A549 (cell line): ENCODE measurements around the gene ATXN7. TPM values are rescaled to one million over a fixed set of nuclear protein-coding genes. Genes with fewer than 3 reads are reported as not detected.
A peak's percentile ranks its signal among the peaks of the same experiment; 100 is the strongest.

ENCODE experiments used
- ATAC-seq, 2 experiments: fragments of 200-7000 bp in 1 of 2; fragments of >200 bp in 1 of 2; cut with Nextera tagmentation in 1 of 2; cut with Tn5 transposase in 1 of 2; 3 replicates each; pipeline versions ENCODE4 v1.8.0 to v1.9.1; 2018 to 2020; ENCODE audit warnings: mild to moderate bottlenecking in 1 of 2, moderate library complexity in 1 of 2
- CTCF ChIA-PET: fragments of 300-600 bp; sonication (Branson Sonifier 250); formaldehyde crosslinking; extraction: SDS; loops from one replicate; lab custom pipeline; 2021; ENCODE audit warnings: antibody characterized with exemption, inconsistent platforms; lab: Yijun Ruan, JAX
- POLR2A ChIA-PET: fragments of 350-600 bp; formaldehyde crosslinking; extraction: SDS; loops from one replicate; lab custom pipeline; 2021; ENCODE audit warnings: antibody characterized with exemption, inconsistent platforms; lab: Yijun Ruan, JAX
- DNase-seq, 2 experiments: peaks; one replicate each; pipeline versions ENCODE4 v3.0.0 to v3.0.0-alpha.2; 2011 to 2016; ENCODE audit warnings: low read depth in 1 of 2, low spot score in 1 of 2
- FAIRE-seq: peaks from 2 replicates; lab custom pipeline; 2011; peaks lifted over from hg19 to GRCh38; lab: Jason Lieb, UNC
- H3K27ac ChIP-seq, 2 experiments: fragments of >200 bp; sonication (Bioruptor Twin); formaldehyde crosslinking; 3 replicates each; pipeline ENCODE4 v1.5.1; 2016 to 2017
- H3K4me1 ChIP-seq: fragments of >200 bp; sonication (Bioruptor Twin); formaldehyde crosslinking; 3 replicates; pipeline ENCODE4 v1.6.1; 2016
- H3K4me2 ChIP-seq: fragments of >200 bp; sonication (Bioruptor Twin); formaldehyde crosslinking; 3 replicates; pipeline ENCODE4 v1.6.1; 2016
- H3K4me3 ChIP-seq: fragments of >200 bp; sonication (Bioruptor Twin); formaldehyde crosslinking; 3 replicates; pipeline ENCODE4 v1.5.1; 2016
- H3K9me3 ChIP-seq: fragments of >200 bp; sonication (Bioruptor Twin); formaldehyde crosslinking; 3 replicates; pipeline ENCODE4 v1.6.1; 2016
- ATOH8 ChIP-seq: fragments of 250-450 bp; sonication (Bioruptor Pico); IDR thresholded peaks from 2 replicates; pipeline ENCODE4 v1.5.0; 2020; ENCODE audit warnings: low read depth, mild to moderate bottlenecking, moderate library complexity
- CBX2 ChIP-seq: fragments of 200-600 bp; sonication (generic); IDR thresholded peaks from 2 replicates; pipeline ENCODE4 v1.6.1; 2016; ENCODE audit warnings: low read depth, mild to moderate bottlenecking, borderline replicate concordance
- CBX8 ChIP-seq: fragments of 200-600 bp; sonication (generic); IDR thresholded peaks from 2 replicates; pipeline ENCODE4 v1.6.1; 2016
- CEBPB ChIP-seq, 2 experiments: fragments of >200 bp in 1 of 2; sonication (Bioruptor Twin) in 1 of 2; formaldehyde crosslinking in 1 of 2; IDR thresholded peaks; 2 replicates each; pipeline ENCODE4 v1.6.1; 2012 to 2016
- CHD2 ChIP-seq: fragments of 150-350 bp; IDR thresholded peaks from 2 replicates; pipeline ENCODE4 v1.6.1; 2014; ENCODE audit warnings: low read length; ENCODE audit not compliant: partially characterized antibody
- E2F6 ChIP-seq: IDR thresholded peaks from 2 replicates; pipeline ENCODE4 v1.6.1; 2012; ENCODE audit warnings: low read depth, borderline replicate concordance
- EHF ChIP-seq: fragments of 250-450 bp; sonication (Bioruptor Pico); IDR thresholded peaks from 2 replicates; pipeline ENCODE4 v1.5.0; 2020; ENCODE audit warnings: mild to moderate bottlenecking
- ELK1 ChIP-seq: fragments of 150-350 bp; IDR thresholded peaks from 2 replicates; pipeline ENCODE4 v1.6.1; 2014; ENCODE audit warnings: low read depth, mild to moderate bottlenecking, low read length
- EP300 ChIP-seq, 2 experiments: fragments of >200 bp; sonication (Bioruptor Twin); formaldehyde crosslinking; IDR thresholded peaks; 2 replicates in 1 of 2; 3 replicates in 1 of 2; pipeline ENCODE4 v1.6.1; 2016 to 2017
- HEYL ChIP-seq: fragments of 250-450 bp; sonication (Bioruptor Pico); IDR thresholded peaks from 2 replicates; pipeline ENCODE4 v1.8.0; 2021; ENCODE audit warnings: mild to moderate bottlenecking, moderate library complexity
- HOXB5 ChIP-seq: fragments of 250-450 bp; sonication (Bioruptor Pico); IDR thresholded peaks from 2 replicates; pipeline ENCODE4 v1.5.0; 2020; ENCODE audit warnings: mild to moderate bottlenecking, moderate library complexity
- JUNB ChIP-seq: fragments of >200 bp; sonication (Bioruptor Twin); formaldehyde crosslinking; IDR thresholded peaks from 2 replicates; pipeline ENCODE4 v1.6.1; 2016
- KDM1A ChIP-seq: fragments of 200-600 bp; sonication (generic); IDR thresholded peaks from 2 replicates; pipeline ENCODE4 v1.6.1; 2016; ENCODE audit warnings: low read depth, mild to moderate bottlenecking
- MAZ ChIP-seq: fragments of 150-350 bp; IDR thresholded peaks from 2 replicates; pipeline ENCODE4 v1.6.1; 2014; ENCODE audit warnings: antibody characterized with exemption, low read depth, low read length, borderline replicate concordance
- NPAS2 ChIP-seq: fragments of 250-450 bp; sonication (Bioruptor Pico); IDR thresholded peaks from 2 replicates; pipeline ENCODE4 v1.8.0; 2022; ENCODE audit warnings: mild to moderate bottlenecking, moderate library complexity, borderline replicate concordance
- NR3C1 ChIP-seq: fragments of >200 bp; sonication (Bioruptor Twin); formaldehyde crosslinking; IDR thresholded peaks from 3 replicates; pipeline ENCODE4 v1.6.1; 2017
- PBX3 ChIP-seq: IDR thresholded peaks from 2 replicates; pipeline ENCODE4 v1.6.1; 2012
- POLR2AphosphoS2 ChIP-seq: conservative IDR thresholded peaks from 2 replicates; pipeline ENCODE4 v1.6.1; 2012; ENCODE audit warnings: low read length, improper control_type of control experiment, inconsistent platforms
- RARB ChIP-seq: fragments of 250-450 bp; sonication (Bioruptor Pico); IDR thresholded peaks from 2 replicates; pipeline ENCODE4 v1.8.0; 2021; ENCODE audit warnings: mild to moderate bottlenecking, moderate library complexity
- RCOR1 ChIP-seq: fragments of 150-350 bp; IDR thresholded peaks from 2 replicates; pipeline ENCODE4 v1.6.1; 2014; ENCODE audit warnings: antibody characterized with exemption, low read length, low read depth
- RFX5 ChIP-seq: fragments of 450-650 bp; IDR thresholded peaks from 2 replicates; pipeline ENCODE4 v1.7.1; 2014; ENCODE audit warnings: antibody characterized with exemption, mild to moderate bottlenecking, moderate library complexity
- TFCP2L1 ChIP-seq: fragments of 250-450 bp; sonication (Bioruptor Pico); IDR thresholded peaks from 2 replicates; pipeline ENCODE4 v1.5.0; 2021; ENCODE audit warnings: mild to moderate bottlenecking
- USF2 ChIP-seq: fragments of 450-650 bp; IDR thresholded peaks from 2 replicates; pipeline ENCODE4 v1.6.1; 2014; ENCODE audit warnings: antibody characterized with exemption
- ZFP36 ChIP-seq: fragments of 450-650 bp; IDR thresholded peaks from 2 replicates; pipeline ENCODE4 v1.6.1; 2014; ENCODE audit warnings: borderline replicate concordance; ENCODE audit not compliant: partially characterized antibody
- WGBS: methylation state at CpG from one replicate; pipeline ENCODE4 v1.1.6; 2017; ENCODE audit errors: missing lambda C conversion rate; 5-methylcytosine and 5-hydroxymethylcytosine counted together
- polyA plus RNA-seq, 4 experiments: library from polyadenylated mRNA; depleted of rRNA in 3 of 4; stranded (reverse); fragments of >200 nt; fragmentation: RNase III in 1 of 4; extraction: RNeasy Plus Mini Kit Qiagen cat#74134 plus additional on column Dnase treatment in 1 of 4; gene quantifications; 2 replicates in 3 of 4; 3 replicates in 1 of 4; pipeline ENCODE4 v1.2.3, GENCODE V29; 2011 to 2017

ATXN7 gene
- polyA plus RNA-seq, 2 of the 4 experiments (the other 2 are of a cell fraction) = 5.4 to 7.3 TPM

- Histone ChIP-seq H3K4me3 (no peak overlapping the region), H3K4me1 (peaks cover 12% of the 10 kb centered on the region), H3K4me2 (no peak overlapping the region), H3K27ac (peak overlapping the region; percentile 84 to 85; a peak in 4 of 6 replicates), H3K9me3 (peaks cover 21% of the 10 kb centered on the region)
- ChIA-PET POLR2A (no interaction called here), CTCF (interaction anchor here (1.1 to 1.6 kb wide), 2 partner anchors 192 to 452 kb away, joined by 5 to 9 read pairs; partner anchors contain the start of gene PRICKLE2)
- WGBS = 98% methylated on average over 2 of the region's 2 CpGs
- TF ChIP-seq RARB (CRISPR knock-in tag) = no peak
- no peak for TF ChIP-seq E2F6
- no peak for TF ChIP-seq CHD2
- no peak for TF ChIP-seq MAZ
- no peak for TF ChIP-seq NR3C1
- no peak for TF ChIP-seq RCOR1
- TF ChIP-seq RFX5 = no peak
- TF ChIP-seq CEBPB (IDR thresholded peaks at IDR 0.05) = no peak
- no peak for TF ChIP-seq POLR2AphosphoS2
- no peak for TF ChIP-seq HOXB5 (CRISPR knock-in tag)
- DNase-seq (no peak), FAIRE-seq (no peak), ATAC-seq (no peak)
Measured at GRCh38 chr3:64033069-64033468, 169.4 kb downstream of the ATXN7 start.

- H3K4me2 ChIP-seq = no peak overlapping the region
- peaks cover 6% of the 10 kb centered on the region for H3K4me1 ChIP-seq
- POLR2A ChIA-PET = no interaction called here
- peaks cover 21% of the 10 kb centered on the region for H3K9me3 ChIP-seq
- CTCF ChIA-PET = interaction anchor here (1.0 to 2.4 kb wide), 2 partner anchors 14 to 447 kb away, joined by 3 to 9 read pairs; partner anchors contain the start of gene PSMD6
- 90% methylated on average over 7 of the region's 7 CpGs for WGBS
- DNase-seq (no peak), FAIRE-seq (no peak), ATAC-seq (no peak)
- H3K4me3 ChIP-seq = no peak overlapping the region
- H3K27ac ChIP-seq = peak overlapping the region in 1 of 2 experiments; percentile 46; a peak in 2 of 6 replicates
- no peak for TF ChIP-seq EHF (CRISPR knock-in tag)
- no peak for TF ChIP-seq HEYL
- no peak for TF ChIP-seq JUNB
- TF ChIP-seq CBX8 = no peak
- no peak for TF ChIP-seq POLR2AphosphoS2
- no peak for TF ChIP-seq CBX2
- TF ChIP-seq PBX3 = no peak
- no peak for TF ChIP-seq RCOR1
- TF ChIP-seq KDM1A = no peak
- TF ChIP-seq ELK1 = no peak
- TF ChIP-seq ZFP36 = no peak
- no peak for TF ChIP-seq ATOH8 (CRISPR knock-in tag)
- no peak for TF ChIP-seq NPAS2
- no peak for TF ChIP-seq USF2
- no peak for TF ChIP-seq EP300 (IDR thresholded peaks at IDR 0.05)
- TF ChIP-seq E2F6 = no peak
- no peak for TF ChIP-seq TFCP2L1 (CRISPR knock-in tag)
Measured at GRCh38 chr3:64037084-64037483, 173.4 kb downstream of the ATXN7 start.
